ENCODE results near the gene IFI6. TPM values are rescaled to one million over a fixed set of nuclear protein-coding genes. Genes with fewer than 3 reads are reported as not detected.
"Not testable (repeated sequence)": the region's sequence is repeated elsewhere in the genome, so short reads cannot be mapped to it uniquely, and the experiment has no call there.

IFI6 gene
- total and polyA plus RNA-seq, 7 donors, result 9.0 to 245 (median 51.5) TPM

DNA sequence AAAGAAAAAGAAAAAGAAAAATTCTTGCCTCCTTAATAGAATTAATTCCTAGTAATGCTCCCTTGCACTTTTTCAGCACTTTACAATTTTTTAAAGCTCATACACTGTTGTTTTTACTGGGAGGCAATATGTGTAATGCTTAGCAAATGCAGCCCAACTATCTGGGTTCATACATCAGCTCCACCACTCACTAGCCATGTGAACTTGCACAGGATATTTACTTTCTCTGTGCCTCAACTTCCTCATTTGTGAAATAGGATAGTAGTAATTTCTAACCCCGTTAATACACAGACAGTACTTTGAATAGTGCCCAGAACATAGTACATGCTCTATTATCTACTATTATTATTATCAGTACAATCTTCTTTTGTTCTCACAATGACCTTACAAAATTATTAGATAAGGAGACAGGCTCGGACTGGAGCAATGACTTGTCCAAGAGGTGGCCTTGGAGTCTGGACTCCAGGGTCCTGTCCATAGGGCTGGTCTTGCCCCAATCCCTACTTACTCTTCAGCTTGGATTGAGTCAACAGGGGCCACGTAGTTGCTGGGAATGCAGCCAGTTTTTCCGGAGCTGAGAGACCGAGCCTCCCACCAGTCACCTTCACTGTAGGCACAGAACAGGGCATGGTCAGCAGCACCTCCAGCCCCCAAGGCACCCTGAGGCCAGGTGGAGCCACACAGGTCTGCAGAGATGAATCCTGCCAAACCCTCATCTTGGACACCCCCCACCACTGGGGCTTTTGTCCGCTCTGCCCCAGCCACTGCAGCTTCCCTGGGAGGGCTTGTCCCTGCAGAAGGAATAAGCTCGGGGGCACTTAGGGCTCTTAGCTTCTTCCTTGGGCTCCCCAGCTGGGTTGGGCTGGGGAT, 50.7 kb downstream of the IFI6 start:
- DNase-seq, result no peak
- 45 to 66% methylated on average over 7 of the region's 7 CpGs for WGBS, 2 donors
- Histone ChIP-seq H3K36me3 (no peaks in the 10 kb centered on the region), H3K27me3 (no peaks in the 10 kb centered on the region), H3K27ac (no peak overlapping the region), H3K4me3 (no peak overlapping the region), H3K9me3 (no peaks in the 10 kb centered on the region), H3K4me1 (no peaks in the 10 kb centered on the region)
- intact Hi-C loops (cut with DNase I), result no loop called here
- TF ChIP-seq, protein P1, sequence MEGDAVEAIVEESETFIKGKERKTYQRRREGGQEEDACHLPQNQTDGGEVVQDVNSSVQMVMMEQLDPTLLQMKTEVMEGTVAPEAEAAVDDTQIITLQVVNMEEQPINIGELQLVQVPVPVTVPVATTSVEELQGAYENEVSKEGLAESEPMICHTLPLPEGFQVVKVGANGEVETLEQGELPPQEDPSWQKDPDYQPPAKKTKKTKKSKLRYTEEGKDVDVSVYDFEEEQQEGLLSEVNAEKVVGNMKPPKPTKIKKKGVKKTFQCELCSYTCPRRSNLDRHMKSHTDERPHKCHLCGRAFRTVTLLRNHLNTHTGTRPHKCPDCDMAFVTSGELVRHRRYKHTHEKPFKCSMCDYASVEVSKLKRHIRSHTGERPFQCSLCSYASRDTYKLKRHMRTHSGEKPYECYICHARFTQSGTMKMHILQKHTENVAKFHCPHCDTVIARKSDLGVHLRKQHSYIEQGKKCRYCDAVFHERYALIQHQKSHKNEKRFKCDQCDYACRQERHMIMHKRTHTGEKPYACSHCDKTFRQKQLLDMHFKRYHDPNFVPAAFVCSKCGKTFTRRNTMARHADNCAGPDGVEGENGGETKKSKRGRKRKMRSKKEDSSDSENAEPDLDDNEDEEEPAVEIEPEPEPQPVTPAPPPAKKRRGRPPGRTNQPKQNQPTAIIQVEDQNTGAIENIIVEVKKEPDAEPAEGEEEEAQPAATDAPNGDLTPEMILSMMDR (IDR thresholded peaks at IDR 0.05), result no peak
- TF ChIP-seq POLR2A (IDR thresholded peaks at IDR 0.05) (no peak), EP300 (IDR thresholded peaks at IDR 0.05) (no peak), POLR2AphosphoS5 (IDR thresholded peaks at IDR 0.05) (no peak)

- intact Hi-C loops (cut with DNase I); DNase-seq; H3K4me1 ChIP-seq; H3K27me3 ChIP-seq; H3K36me3 ChIP-seq; H3K9me3 ChIP-seq; H3K4me3 ChIP-seq; H3K27ac ChIP-seq: not testable (repeated sequence)
- WGBS, 2 donors, result 94 to 96% methylated on average over 7 of the region's 7 CpGs
Observed at GRCh38 chr1:27619782-27620438, 52.1 kb downstream of the IFI6 start.

GRCh38 chr1:27618341-27619082, 53.5 kb downstream of the IFI6 start:
- Histone ChIP-seq H3K27ac (no peak overlapping the region), H3K27me3 (no peaks in the 10 kb centered on the region), H3K4me3 (no peak overlapping the region), H3K36me3 (no peaks in the 10 kb centered on the region), H3K9me3 (no peaks in the 10 kb centered on the region), H3K4me1 (peaks cover 0 to 10% (median 7%) of the 10 kb centered on the region in 4 donors)
- intact Hi-C loops (cut with DNase I), result no loop called here
- TF ChIP-seq POLR2AphosphoS5 (IDR thresholded peaks at IDR 0.05), result no peak
- 54 to 76% methylated on average over 14 of the region's 14 CpGs for WGBS, 2 donors
- no peak for DNase-seq

- no peak overlapping the region for H3K27ac ChIP-seq
- intact Hi-C loops (cut with DNase I), result no loop called here
- no peaks in the 10 kb centered on the region for H3K9me3 ChIP-seq
- TF ChIP-seq, protein P1 (IDR thresholded peaks at IDR 0.05), result no peak
- TF ChIP-seq POLR2AphosphoS5 (IDR thresholded peaks at IDR 0.05), result no peak
- no peak for TF ChIP-seq POLR2A (IDR thresholded peaks at IDR 0.05)
- TF ChIP-seq EP300 (IDR thresholded peaks at IDR 0.05), result no peak
- H3K36me3 ChIP-seq, result no peaks in the 10 kb centered on the region
- peaks cover 0 to 10% (median 7%) of the 10 kb centered on the region in 4 donors for H3K4me1 ChIP-seq
- DNase-seq, result no peak
- H3K27me3 ChIP-seq, result no peaks in the 10 kb centered on the region
- 91 to 95% methylated on average over 2 of the region's 2 CpGs for WGBS, 2 donors
- H3K4me3 ChIP-seq, result no peak overlapping the region
Observed at GRCh38 chr1:27617420-27617819, 54.6 kb downstream of the IFI6 start.

DNA sequence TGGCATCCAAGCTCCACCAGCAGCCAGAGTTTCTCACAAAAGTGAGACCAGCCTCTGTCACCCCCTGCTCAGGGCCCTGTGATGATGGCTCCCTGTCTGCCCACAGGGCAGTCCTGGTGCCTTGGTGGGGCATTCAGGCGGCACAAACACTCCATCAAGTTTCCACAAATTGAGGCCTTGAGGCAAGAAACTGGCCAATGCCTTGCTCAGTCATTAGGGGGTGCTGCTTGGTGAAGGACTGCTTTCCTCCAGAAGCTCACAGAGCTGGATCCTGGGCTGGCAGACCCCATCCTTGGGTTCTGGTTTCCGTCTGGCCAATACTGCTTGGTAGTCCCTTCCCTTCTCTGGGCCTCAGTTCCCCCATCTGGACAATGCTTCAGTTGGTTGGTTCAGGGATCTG, 55.6 kb downstream of the IFI6 start:
- intact Hi-C loops (cut with DNase I), result no loop called here
- 95 to 96% methylated on average over 2 of the region's 2 CpGs for WGBS, 2 donors

More for the DNA sequence above, 55.6 kb downstream of the IFI6 start:
- TF ChIP-seq EP300 (IDR thresholded peaks at IDR 0.05) (no peak), POLR2A (IDR thresholded peaks at IDR 0.05) (no peak), POLR2AphosphoS5 (IDR thresholded peaks at IDR 0.05) (no peak)
- TF ChIP-seq, protein P1 (IDR thresholded peaks at IDR 0.05), result no peak
- H3K4me1 ChIP-seq, result peaks cover 0 to 10% (median 7%) of the 10 kb centered on the region in 4 donors
- no peak for DNase-seq
- no peak overlapping the region for H3K27ac ChIP-seq
- H3K9me3 ChIP-seq, result no peaks in the 10 kb centered on the region
- H3K27me3 ChIP-seq, result no peaks in the 10 kb centered on the region
- H3K36me3 ChIP-seq, result no peaks in the 10 kb centered on the region
- H3K4me3 ChIP-seq, result no peak overlapping the region

Small RNA genes within 50 kb of the gene (small RNA-seq; reads per million reads assigned to genes)
- gene AL031729.1, result 0 reads per million in 3 donors
- gene RNU6-424P, result 0 reads per million in 3 donors
- gene RNU6-949P, result 0 reads per million in 3 donors

Other genes starting within 250 kb of the IFI6 start
- 10 to 100 TPM; 43.9 to 63.2 (median 59.9) TPM for gene WASF2, start 182.0 kb downstream of the IFI6 start, total RNA-seq
- gene WASF2, start 182.0 kb downstream of the IFI6 start, polyA plus RNA-seq, result 10 to 100 TPM; 30.0 to 69.6 (median 30.5) TPM
- 10 to 100 TPM; 10.9 to 34.1 (median 14.3) TPM for gene AHDC1, start 68.0 kb downstream of the IFI6 start, total RNA-seq
- gene AHDC1, start 68.0 kb downstream of the IFI6 start, polyA plus RNA-seq, result 10 to 100 TPM in 1 of 3 donors, 1 to 10 TPM in 2; 1.8 to 17.4 (median 2.1) TPM
- 10 to 100 TPM in 1 of 4 donors, 1 to 10 TPM in 3; 6.6 to 11.4 (median 8.0) TPM for gene FGR, start 37.0 kb downstream of the IFI6 start, total RNA-seq
- gene FGR, start 37.0 kb downstream of the IFI6 start, polyA plus RNA-seq, result 10 to 100 TPM in 1 of 3 donors, 1 to 10 TPM in 2; 3.0 to 14.4 (median 5.1) TPM
- 10 to 100 TPM; 11.9 to 24.3 (median 19.1) TPM for gene FAM76A, start 53.8 kb upstream of the IFI6 start, total RNA-seq
- 1 to 10 TPM; 3.6 to 5.3 (median 4.6) TPM for gene FAM76A, start 53.8 kb upstream of the IFI6 start, polyA plus RNA-seq
- 10 to 100 TPM; 54.0 to 63.8 (median 58.8) TPM for gene STX12, start 101.0 kb upstream of the IFI6 start, total RNA-seq
- 10 to 100 TPM; 38.5 to 78.6 (median 46.8) TPM for gene STX12, start 101.0 kb upstream of the IFI6 start, polyA plus RNA-seq
- 10 to 100 TPM; 25.8 to 37.5 (median 36.1) TPM for gene PPP1R8, start 158.6 kb upstream of the IFI6 start, total RNA-seq
- 10 to 100 TPM; 31.2 to 31.8 (median 31.7) TPM for gene PPP1R8, start 158.6 kb upstream of the IFI6 start, polyA plus RNA-seq
- 10 to 100 TPM; 13.7 to 23.5 (median 18.9) TPM for gene THEMIS2, start 200.4 kb upstream of the IFI6 start, total RNA-seq
- gene THEMIS2, start 200.4 kb upstream of the IFI6 start, polyA plus RNA-seq, result 10 to 100 TPM in 2 of 3 donors, 1 to 10 TPM in 1; 9.0 to 32.2 (median 14.8) TPM
- 10 to 100 TPM; 13.8 to 30.0 (median 23.2) TPM for gene RPA2, start 242.4 kb upstream of the IFI6 start, total RNA-seq
- gene RPA2, start 242.4 kb upstream of the IFI6 start, polyA plus RNA-seq, result 10 to 100 TPM; 26.4 to 34.9 (median 26.6) TPM

All from sigmoid colon (tissue), 7 donors.